Motor neuron (in vitro differentiated cells): ENCODE results near the gene SLC44A2. TPM values are rescaled to one million over a fixed set of nuclear protein-coding genes. Genes with fewer than 3 reads are reported as not detected.

Source experiments
- ATAC-seq, 8 experiments: fragments of 200-7000 bp; cut with Tn5 transposase; replicated peaks in 6 of 8; 2 replicates each; pipeline ENCODE4 v1.8.0; 2021; ENCODE audit warnings: mild to moderate bottlenecking in 8 of 8, moderate library complexity in 8 of 8
- H3K27ac ChIP-seq, 2 donors: fragments of 250-450 bp; sonication (Bioruptor Pico); 2 replicates each; pipeline ENCODE4 v1.9.0; 2021; ENCODE audit warnings: antibody characterized with exemption in 2 of 2, mild to moderate bottlenecking in 2 of 2, moderate library complexity in 1 of 2
- H3K4me1 ChIP-seq, 2 donors: fragments of 250-450 bp; sonication (Bioruptor Pico); replicated peaks in 1 of 2; 2 replicates each; pipeline ENCODE4 v1.6.1; 2021; ENCODE audit warnings: antibody characterized with exemption in 2 of 2, mild to moderate bottlenecking in 2 of 2, moderate library complexity in 1 of 2
- H3K4me3 ChIP-seq, 5 donors: fragments of 250-450 bp; sonication (Bioruptor Pico); 2 replicates each; pipeline ENCODE4 v1.9.0; 2021; ENCODE audit warnings: antibody characterized with exemption in 5 of 5, mild to moderate bottlenecking in 5 of 5, moderate library complexity in 4 of 5
- WGBS, 10 experiments: fragments of 450-650 bp; shearing (Covaris generic); methylation state at CpG; one replicate each; pipeline ENCODE4 v1.0.0; 2022; 5-methylcytosine and 5-hydroxymethylcytosine counted together
- in situ Hi-C, 9 experiments: fragments of 400-800 bp; cut with MboI; loops; one replicate each; pipeline ENCODE4 v1.15.0; 2021; ENCODE audit warnings: low sequenced_read_pairs in 9 of 9, low pct_unique_long_range_greater_than_20kb in 2 of 9; ENCODE audit not compliant: unreplicated experiment in 9 of 9
- total RNA-seq, 8 experiments: library from RNA; unstranded; fragments of 300-600 nt; gene quantifications; 2 replicates each; pipeline versions ENCODE4 v1.2.3 to v1.2.4, GENCODE V29; 2022

SLC44A2 gene
- total RNA-seq, 8 experiments from 2014 or later: 18.6 to 157 (median 83.2) TPM

GRCh38 chr19:10624585-10624984 is 768 bp upstream of the SLC44A2 start:
- WGBS, 10 experiments: 67 to 100% (median 86%) methylated on average over 1 to 6 of the region's 6 CpGs; no CpG with 5 or more reads in 4 of the 10 experiments
- Histone ChIP-seq H3K27ac (peak overlapping the region in 1 of 2 donors; percentile 86), H3K4me1 (peaks cover 12 to 31% of the 10 kb centered on the region in 2 donors), H3K4me3 (peak overlapping the region in 4 of 5 donors; percentile 59 to 95 (median 74))
- in situ Hi-C loops: no loop called here
- ATAC-seq: no peak

- peak overlapping the region; percentile 59 to 95 (median 65) for H3K4me3 ChIP-seq
- H3K27ac ChIP-seq: peak overlapping the region; percentile 67 to 86
- in situ Hi-C loops: no loop called here
- ATAC-seq: peak in 6 of 8 experiments; percentile 5 to 52 (median 44)
- WGBS, 10 experiments: no CpG with 5 or more reads among the region's 10 CpGs
- H3K4me1 ChIP-seq: peaks cover 12 to 35% of the 10 kb centered on the region in 2 donors
Observed at GRCh38 chr19:10625762-10626138, 397 bp downstream of the SLC44A2 start.

GRCh38 chr19:10631874-10632273 is 6.5 kb downstream of the SLC44A2 start:
- Histone ChIP-seq H3K4me1 (peaks cover 9 to 23% of the 10 kb centered on the region in 2 donors), H3K4me3 (no peak overlapping the region), H3K27ac (peak overlapping the region in 1 of 2 donors; percentile 38)
- WGBS, 10 experiments: 54 to 100% (median 80%) methylated on average over 1 to 7 of the region's 14 CpGs; no CpG with 5 or more reads in 3 of the 10 experiments
- ATAC-seq: peak in 6 of 8 experiments; percentile 47 to 73 (median 60)
- in situ Hi-C loops: no loop called here

GRCh38 chr19:10634430-10634829 is 9.1 kb downstream of the SLC44A2 start:
- Histone ChIP-seq H3K4me1 (peaks cover 3 to 7% of the 10 kb centered on the region in 2 donors), H3K4me3 (no peak overlapping the region), H3K27ac (no peak overlapping the region)
- in situ Hi-C loops: no loop called here
- ATAC-seq: no peak
- 69 to 92% (median 87%) methylated on average over 1 to 6 of the region's 7 CpGs; no CpG with 5 or more reads in 5 of the 10 experiments for WGBS, 10 experiments

- no peak overlapping the region for H3K27ac ChIP-seq
- in situ Hi-C loops: no loop called here
- ATAC-seq: peak in 1 of 8 experiments; percentile 14
- 80 to 100% (median 90%) methylated on average over 2 to 4 of the region's 6 CpGs; no CpG with 5 or more reads in 5 of the 10 experiments for WGBS, 10 experiments
- peaks cover 3 to 5% of the 10 kb centered on the region in 2 donors for H3K4me1 ChIP-seq
- no peak overlapping the region for H3K4me3 ChIP-seq
Observed at GRCh38 chr19:10634963-10635362, 9.6 kb downstream of the SLC44A2 start.

- in situ Hi-C loops: no loop called here
- H3K27ac ChIP-seq: no peak overlapping the region
- WGBS, 10 experiments: 90 to 100% (median 94%) methylated on average over 1 to 14 of the region's 37 CpGs; no CpG with 5 or more reads in 5 of the 10 experiments
- no peak overlapping the region for H3K4me3 ChIP-seq
- ATAC-seq: peak in 1 of 8 experiments; percentile 15
- peaks cover 2 to 4% of the 10 kb centered on the region in 2 donors for H3K4me1 ChIP-seq
Observed at GRCh38 chr19:10636304-10636972, 11.1 kb downstream of the SLC44A2 start.

- H3K27ac ChIP-seq: peak overlapping the region in 1 of 2 donors; percentile 39
- in situ Hi-C loops: no loop called here
- no peak overlapping the region for H3K4me3 ChIP-seq
- H3K4me1 ChIP-seq: no peaks in the 10 kb centered on the region
- no peak for ATAC-seq
- 54 to 100% (median 89%) methylated on average over 2 to 8 of the region's 8 CpGs; no CpG with 5 or more reads in 4 of the 10 experiments for WGBS, 10 experiments
Observed at GRCh38 chr19:10637894-10638293, 12.5 kb downstream of the SLC44A2 start.

- WGBS, 10 experiments: 67 to 100% (median 91%) methylated on average over 3 to 7 of the region's 8 CpGs
- peaks cover 0 to 12% of the 10 kb centered on the region in 2 donors for H3K4me1 ChIP-seq
Observed at GRCh38 chr19:10639836-10640235, 14.5 kb downstream of the SLC44A2 start.

GRCh38 chr19:10640361-10640760 is 15.0 kb downstream of the SLC44A2 start:
- in situ Hi-C loops: loop anchor here in 2 of 9 experiments (5.0 to 10.0 kb wide), 2 partner anchors 56 to 58 kb away; partner anchors contain the start of gene AP1M2 (in 1 of the 2)
- H3K27ac ChIP-seq: no peak overlapping the region

More at GRCh38 chr19:10639836-10640235, 14.5 kb downstream of the SLC44A2 start:
- in situ Hi-C loops: loop anchor here in 2 of 9 experiments (5.0 to 10.0 kb wide), 2 partner anchors 55 to 58 kb away; partner anchors contain the start of gene AP1M2 (in 1 of the 2)
- no peak for ATAC-seq
- H3K27ac ChIP-seq: no peak overlapping the region
- no peak overlapping the region for H3K4me3 ChIP-seq

GRCh38 chr19:10641248-10641647 is 15.9 kb downstream of the SLC44A2 start:
- Histone ChIP-seq H3K4me3 (no peak overlapping the region), H3K27ac (no peak overlapping the region), H3K4me1 (peaks cover 0 to 12% of the 10 kb centered on the region in 2 donors)
- ATAC-seq: no peak
- in situ Hi-C loops: loop anchor here in 2 of 9 experiments (5.0 to 10.0 kb wide), 2 partner anchors 56 to 59 kb away; partner anchors contain the start of gene AP1M2 (in 1 of the 2)
- 49 to 96% (median 67%) methylated on average over 1 to 4 of the region's 4 CpGs; no CpG with 5 or more reads in 1 of the 10 experiments for WGBS, 10 experiments

More at GRCh38 chr19:10640361-10640760, 15.0 kb downstream of the SLC44A2 start:
- ATAC-seq: no peak
- 80 to 100% (median 92%) methylated on average over 1 to 2 of the region's 2 CpGs; no CpG with 5 or more reads in 6 of the 10 experiments for WGBS, 10 experiments
- peaks cover 0 to 12% of the 10 kb centered on the region in 2 donors for H3K4me1 ChIP-seq
- no peak overlapping the region for H3K4me3 ChIP-seq

GRCh38 chr19:10642473-10643171 is 17.3 kb downstream of the SLC44A2 start:
- H3K4me3 ChIP-seq: no peak overlapping the region
- no peak overlapping the region for H3K27ac ChIP-seq
- H3K4me1 ChIP-seq: peaks cover 0 to 12% of the 10 kb centered on the region in 2 donors
- ATAC-seq: no peak
- in situ Hi-C loops: loop anchor here in 2 of 9 experiments (5.0 to 10.0 kb wide), 2 partner anchors 58 to 60 kb away; partner anchors contain the start of gene AP1M2 (in 1 of the 2)
- 39 to 100% (median 81%) methylated on average over 1 to 10 of the region's 25 CpGs; no CpG with 5 or more reads in 5 of the 10 experiments for WGBS, 10 experiments

- H3K4me3 ChIP-seq: no peak overlapping the region
- 53 to 80% (median 63%) methylated on average over 2 to 15 of the region's 21 CpGs; no CpG with 5 or more reads in 4 of the 10 experiments for WGBS, 10 experiments
- ATAC-seq: no peak
- H3K27ac ChIP-seq: peak overlapping the region in 1 of 2 donors; percentile 22
- in situ Hi-C loops: loop anchor here in 2 of 9 experiments (5.0 to 10.0 kb wide), 2 partner anchors 59 to 61 kb away; partner anchors contain the start of gene AP1M2 (in 1 of the 2)
- peaks cover 0 to 12% of the 10 kb centered on the region in 2 donors for H3K4me1 ChIP-seq
Observed at GRCh38 chr19:10643172-10643967, 18.0 kb downstream of the SLC44A2 start.
